Panc1 (cell line): ENCODE results near the gene GBP3.

ENCODE experiments used
- TF ChIP-seq, protein P1 (sequence below), 2 experiments: IDR thresholded peaks; 2 replicates each; pipeline ENCODE4 v1.6.1; 2011 to 2012; ENCODE audit warnings: low read depth in 2 of 2, control low read depth in 1 of 2, low read length in 1 of 2, mild to moderate bottlenecking in 1 of 2, moderate library complexity in 1 of 2; ENCODE audit not compliant: insufficient read depth in 1 of 2
- TF ChIP-seq, protein P2 (sequence below): fragments of 450-650 bp; IDR thresholded peaks from 2 replicates; pipeline ENCODE4 v1.5.1; 2017; ENCODE audit warnings: mild to moderate bottlenecking

DNA sequence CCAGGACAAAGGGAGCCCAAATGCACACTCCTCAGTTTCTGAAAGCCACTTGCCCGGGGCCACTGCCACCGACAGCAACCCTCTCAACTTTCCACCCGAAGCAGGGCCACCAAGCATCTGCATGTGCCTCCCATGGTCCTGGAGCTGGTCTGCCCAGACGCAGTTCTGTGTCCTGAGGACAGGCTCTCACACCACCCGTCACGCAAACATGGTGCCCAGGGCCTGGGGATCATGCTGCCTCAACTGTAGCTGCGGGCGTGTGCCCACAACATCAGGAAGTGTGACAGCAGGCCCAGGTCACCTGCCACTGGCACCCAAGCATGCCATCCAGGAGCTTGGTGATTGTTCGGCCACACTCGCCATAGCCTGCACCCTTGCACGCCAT lies 28.0 kb upstream of the GBP3 start:
- TF ChIP-seq, protein P1, sequence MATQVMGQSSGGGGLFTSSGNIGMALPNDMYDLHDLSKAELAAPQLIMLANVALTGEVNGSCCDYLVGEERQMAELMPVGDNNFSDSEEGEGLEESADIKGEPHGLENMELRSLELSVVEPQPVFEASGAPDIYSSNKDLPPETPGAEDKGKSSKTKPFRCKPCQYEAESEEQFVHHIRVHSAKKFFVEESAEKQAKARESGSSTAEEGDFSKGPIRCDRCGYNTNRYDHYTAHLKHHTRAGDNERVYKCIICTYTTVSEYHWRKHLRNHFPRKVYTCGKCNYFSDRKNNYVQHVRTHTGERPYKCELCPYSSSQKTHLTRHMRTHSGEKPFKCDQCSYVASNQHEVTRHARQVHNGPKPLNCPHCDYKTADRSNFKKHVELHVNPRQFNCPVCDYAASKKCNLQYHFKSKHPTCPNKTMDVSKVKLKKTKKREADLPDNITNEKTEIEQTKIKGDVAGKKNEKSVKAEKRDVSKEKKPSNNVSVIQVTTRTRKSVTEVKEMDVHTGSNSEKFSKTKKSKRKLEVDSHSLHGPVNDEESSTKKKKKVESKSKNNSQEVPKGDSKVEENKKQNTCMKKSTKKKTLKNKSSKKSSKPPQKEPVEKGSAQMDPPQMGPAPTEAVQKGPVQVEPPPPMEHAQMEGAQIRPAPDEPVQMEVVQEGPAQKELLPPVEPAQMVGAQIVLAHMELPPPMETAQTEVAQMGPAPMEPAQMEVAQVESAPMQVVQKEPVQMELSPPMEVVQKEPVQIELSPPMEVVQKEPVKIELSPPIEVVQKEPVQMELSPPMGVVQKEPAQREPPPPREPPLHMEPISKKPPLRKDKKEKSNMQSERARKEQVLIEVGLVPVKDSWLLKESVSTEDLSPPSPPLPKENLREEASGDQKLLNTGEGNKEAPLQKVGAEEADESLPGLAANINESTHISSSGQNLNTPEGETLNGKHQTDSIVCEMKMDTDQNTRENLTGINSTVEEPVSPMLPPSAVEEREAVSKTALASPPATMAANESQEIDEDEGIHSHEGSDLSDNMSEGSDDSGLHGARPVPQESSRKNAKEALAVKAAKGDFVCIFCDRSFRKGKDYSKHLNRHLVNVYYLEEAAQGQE (IDR thresholded peaks at IDR 0.05; ENCODE audit: insufficient read depth in 1 of 2, low read depth in 2 of 2, low read length in 1 of 2): no peak
- TF ChIP-seq, protein P2, sequence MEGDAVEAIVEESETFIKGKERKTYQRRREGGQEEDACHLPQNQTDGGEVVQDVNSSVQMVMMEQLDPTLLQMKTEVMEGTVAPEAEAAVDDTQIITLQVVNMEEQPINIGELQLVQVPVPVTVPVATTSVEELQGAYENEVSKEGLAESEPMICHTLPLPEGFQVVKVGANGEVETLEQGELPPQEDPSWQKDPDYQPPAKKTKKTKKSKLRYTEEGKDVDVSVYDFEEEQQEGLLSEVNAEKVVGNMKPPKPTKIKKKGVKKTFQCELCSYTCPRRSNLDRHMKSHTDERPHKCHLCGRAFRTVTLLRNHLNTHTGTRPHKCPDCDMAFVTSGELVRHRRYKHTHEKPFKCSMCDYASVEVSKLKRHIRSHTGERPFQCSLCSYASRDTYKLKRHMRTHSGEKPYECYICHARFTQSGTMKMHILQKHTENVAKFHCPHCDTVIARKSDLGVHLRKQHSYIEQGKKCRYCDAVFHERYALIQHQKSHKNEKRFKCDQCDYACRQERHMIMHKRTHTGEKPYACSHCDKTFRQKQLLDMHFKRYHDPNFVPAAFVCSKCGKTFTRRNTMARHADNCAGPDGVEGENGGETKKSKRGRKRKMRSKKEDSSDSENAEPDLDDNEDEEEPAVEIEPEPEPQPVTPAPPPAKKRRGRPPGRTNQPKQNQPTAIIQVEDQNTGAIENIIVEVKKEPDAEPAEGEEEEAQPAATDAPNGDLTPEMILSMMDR: no peak
